Activated B cell treated with CpG ODN at 0.5 μM for 24 hours (primary cell): ENCODE results near the gene CCDC180. TPM values are rescaled to one million over a fixed set of nuclear protein-coding genes. Genes with fewer than 3 reads are reported as not detected.

Experiments
- ATAC-seq: fragments of 200-7000 bp; cut with Tn5 transposase; one replicate; pipeline ENCODE4 v1.10.0; 2021; ENCODE audit warnings: low read depth, mild to moderate bottlenecking, moderate library complexity
- CTCF ChIA-PET: fragments of 350-600 bp; sonication (Branson Sonifier 250); formaldehyde crosslinking; loops from one replicate; lab custom pipeline; 2021; ENCODE audit warnings: antibody characterized with exemption; lab: Charles Lee
- POLR2A ChIA-PET: fragments of 350-600 bp; sonication (Branson Sonifier 250); formaldehyde crosslinking; loops from one replicate; lab custom pipeline; 2021; ENCODE audit warnings: antibody characterized with exemption; lab: Charles Lee
- DNase-seq: peaks from one replicate; pipeline ENCODE4 v3.0.0; 2022
- H3K27ac Mint-ChIP-seq: one replicate; pipeline ENCODE4 v1.8.0; 2020; ENCODE audit warnings: mixed read lengths
- H3K27me3 Mint-ChIP-seq: one replicate; pipeline ENCODE4 v1.8.0; 2021; ENCODE audit warnings: mixed read lengths
- H3K36me3 Mint-ChIP-seq: one replicate; pipeline ENCODE4 v1.8.0; 2021; ENCODE audit warnings: low read depth, mixed read lengths
- H3K4me1 Mint-ChIP-seq: one replicate; pipeline ENCODE4 v1.8.0; 2021; ENCODE audit warnings: mixed read lengths
- H3K4me3 Mint-ChIP-seq: one replicate; pipeline ENCODE4 v1.8.0; 2020; ENCODE audit warnings: mild to moderate bottlenecking, mixed read lengths
- H3K9me3 Mint-ChIP-seq: one replicate; pipeline ENCODE4 v1.8.0; 2020; ENCODE audit warnings: mixed read lengths
- intact Hi-C: fragments of 100-400 bp; cut with micrococcal nuclease; formaldehyde crosslinking; loops from one replicate; pipeline ENCODE4 v1.15.1; 2024
- total RNA-seq: library from RNA; stranded (reverse); gene quantifications from 2 replicates; pipeline ENCODE4 v1.2.3, GENCODE V29; 2022
- TF ChIP-seq, protein P1 (sequence below): fragments of 200-600 bp; IDR thresholded peaks from one replicate; pipeline ENCODE4 v1.8.0; 2022; ENCODE audit warnings: antibody characterized with exemption, mild to moderate bottlenecking

The CCDC180 gene
- total RNA-seq, 1 donor from 2014 or later: 4.0 TPM

GRCh38 chr9:97319395-97319794 is 11.9 kb downstream of the CCDC180 start:
- H3K4me3 Mint-ChIP-seq: no peak overlapping the region
- ATAC-seq (no peak), DNase-seq (no peak)
- intact Hi-C loops: no loop called here
- ChIA-PET POLR2A (no interaction called here), CTCF (no interaction called here)
- TF ChIP-seq, protein P1, sequence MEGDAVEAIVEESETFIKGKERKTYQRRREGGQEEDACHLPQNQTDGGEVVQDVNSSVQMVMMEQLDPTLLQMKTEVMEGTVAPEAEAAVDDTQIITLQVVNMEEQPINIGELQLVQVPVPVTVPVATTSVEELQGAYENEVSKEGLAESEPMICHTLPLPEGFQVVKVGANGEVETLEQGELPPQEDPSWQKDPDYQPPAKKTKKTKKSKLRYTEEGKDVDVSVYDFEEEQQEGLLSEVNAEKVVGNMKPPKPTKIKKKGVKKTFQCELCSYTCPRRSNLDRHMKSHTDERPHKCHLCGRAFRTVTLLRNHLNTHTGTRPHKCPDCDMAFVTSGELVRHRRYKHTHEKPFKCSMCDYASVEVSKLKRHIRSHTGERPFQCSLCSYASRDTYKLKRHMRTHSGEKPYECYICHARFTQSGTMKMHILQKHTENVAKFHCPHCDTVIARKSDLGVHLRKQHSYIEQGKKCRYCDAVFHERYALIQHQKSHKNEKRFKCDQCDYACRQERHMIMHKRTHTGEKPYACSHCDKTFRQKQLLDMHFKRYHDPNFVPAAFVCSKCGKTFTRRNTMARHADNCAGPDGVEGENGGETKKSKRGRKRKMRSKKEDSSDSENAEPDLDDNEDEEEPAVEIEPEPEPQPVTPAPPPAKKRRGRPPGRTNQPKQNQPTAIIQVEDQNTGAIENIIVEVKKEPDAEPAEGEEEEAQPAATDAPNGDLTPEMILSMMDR: no peak
- H3K4me1 Mint-ChIP-seq: no peaks in the 10 kb centered on the region
- no peaks in the 10 kb centered on the region for H3K9me3 Mint-ChIP-seq
- H3K36me3 Mint-ChIP-seq: peaks cover 42% of the 10 kb centered on the region
- H3K27ac Mint-ChIP-seq: no peak overlapping the region
- no peaks in the 10 kb centered on the region for H3K27me3 Mint-ChIP-seq

DNA sequence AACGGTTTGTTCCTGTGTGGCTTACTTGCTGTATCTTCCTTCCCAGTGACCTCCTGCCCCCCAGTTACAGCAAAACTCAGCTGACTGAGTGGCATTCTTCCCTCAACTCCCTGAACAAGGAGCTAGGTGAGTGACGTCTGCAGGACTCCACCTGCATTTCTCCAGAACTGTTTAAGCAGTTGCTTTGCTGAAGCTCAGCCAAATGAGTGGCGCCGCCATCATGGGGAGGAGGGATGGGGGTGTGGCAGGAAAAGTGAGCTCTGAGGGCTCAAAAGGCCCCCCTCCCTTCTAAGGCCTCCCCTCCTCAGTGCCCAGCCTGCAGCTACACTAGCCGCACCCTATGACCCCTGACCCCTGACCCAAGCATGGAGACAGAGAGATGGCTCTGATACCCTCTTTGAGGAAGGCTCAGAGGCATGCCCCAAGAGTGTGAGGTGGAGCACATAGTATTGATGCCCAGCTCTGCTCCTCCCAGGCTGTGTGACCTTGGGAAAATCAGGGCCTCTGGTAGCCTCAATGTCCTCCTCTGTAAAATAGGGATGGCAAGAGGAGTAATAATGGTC is 12.7 kb downstream of the CCDC180 start:
- ATAC-seq (no peak), DNase-seq (no peak)
- Mint-ChIP-seq H3K27ac (no peak overlapping the region), H3K36me3 (peaks cover 39% of the 10 kb centered on the region), H3K27me3 (no peaks in the 10 kb centered on the region), H3K4me3 (no peak overlapping the region), H3K9me3 (no peaks in the 10 kb centered on the region), H3K4me1 (no peaks in the 10 kb centered on the region)
- intact Hi-C loops: no loop called here
- POLR2A ChIA-PET: no interaction called here
- CTCF ChIA-PET: no interaction called here
- TF ChIP-seq, protein P1: no peak

DNA sequence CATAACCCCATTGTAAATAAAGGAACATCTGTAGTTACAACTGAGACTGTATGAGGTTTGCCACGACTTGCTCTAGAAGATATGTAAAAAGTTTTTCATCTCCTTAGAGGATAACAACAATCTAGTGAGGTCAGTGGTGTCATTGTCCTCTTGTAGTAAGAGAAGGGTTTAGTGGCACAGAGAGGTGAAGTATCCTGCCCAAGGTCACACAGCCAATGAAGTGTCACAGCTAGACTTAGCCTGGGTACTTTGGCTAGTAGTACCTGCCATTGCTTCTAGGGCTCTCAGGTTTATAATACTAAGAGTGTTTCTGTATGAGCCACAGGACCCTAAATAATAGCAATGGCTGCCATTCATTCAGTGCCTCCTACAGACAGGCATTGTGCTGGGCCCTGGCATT is 13.8 kb downstream of the CCDC180 start:
- CTCF ChIA-PET: no interaction called here
- no peak for ATAC-seq

DNA sequence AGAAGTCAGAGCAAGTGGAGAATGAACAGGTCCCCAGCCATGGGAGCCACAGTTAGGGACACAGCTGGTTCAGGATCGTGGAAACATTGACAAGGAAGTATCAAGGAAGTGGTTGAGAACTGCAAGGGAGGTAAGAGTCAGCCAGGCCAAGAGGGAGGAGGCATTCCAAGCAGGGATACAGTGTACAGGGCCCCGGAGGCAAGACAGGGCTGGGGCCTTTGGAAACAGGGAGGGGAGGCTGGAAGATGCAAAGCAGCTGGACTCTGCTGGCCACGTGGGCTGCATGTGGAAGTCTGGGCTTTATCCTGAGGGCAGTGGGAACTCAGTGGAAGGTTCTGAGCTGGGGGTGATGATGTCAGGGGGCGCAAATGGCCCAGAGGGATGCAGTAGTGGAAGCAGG is 14.2 kb downstream of the CCDC180 start:
- DNase-seq: no peak
- ATAC-seq: no peak
- H3K36me3 Mint-ChIP-seq: peaks cover 41% of the 10 kb centered on the region
- H3K27ac Mint-ChIP-seq: no peak overlapping the region
- no peaks in the 10 kb centered on the region for H3K27me3 Mint-ChIP-seq
- TF ChIP-seq, protein P1: no peak
- intact Hi-C loops: no loop called here
- no peaks in the 10 kb centered on the region for H3K4me1 Mint-ChIP-seq
- H3K4me3 Mint-ChIP-seq: no peak overlapping the region
- no peaks in the 10 kb centered on the region for H3K9me3 Mint-ChIP-seq
- POLR2A ChIA-PET: no interaction called here
- CTCF ChIA-PET: no interaction called here

More for the DNA sequence above, 13.8 kb downstream of the CCDC180 start:
- no peaks in the 10 kb centered on the region for H3K4me1 Mint-ChIP-seq
- DNase-seq: no peak
- no peak overlapping the region for H3K27ac Mint-ChIP-seq
- H3K9me3 Mint-ChIP-seq: no peaks in the 10 kb centered on the region
- peaks cover 42% of the 10 kb centered on the region for H3K36me3 Mint-ChIP-seq
- H3K4me3 Mint-ChIP-seq: no peak overlapping the region
- POLR2A ChIA-PET: no interaction called here
- no peaks in the 10 kb centered on the region for H3K27me3 Mint-ChIP-seq
- intact Hi-C loops: no loop called here
- TF ChIP-seq, protein P1: no peak

- TF ChIP-seq, protein P1: no peak
- peaks cover 38% of the 10 kb centered on the region for H3K36me3 Mint-ChIP-seq
- no peaks in the 10 kb centered on the region for H3K27me3 Mint-ChIP-seq
- ATAC-seq (no peak), DNase-seq (no peak)
- H3K27ac Mint-ChIP-seq: no peak overlapping the region
- H3K9me3 Mint-ChIP-seq: no peaks in the 10 kb centered on the region
- H3K4me3 Mint-ChIP-seq: no peak overlapping the region
- H3K4me1 Mint-ChIP-seq: no peaks in the 10 kb centered on the region
- POLR2A ChIA-PET: no interaction called here
- intact Hi-C loops: no loop called here
- CTCF ChIA-PET: no interaction called here
These were observed 14.6 kb downstream of the CCDC180 start for GRCh38 chr9:97322105-97322504.
